ENCODE data around the gene CDH10. TPM values are rescaled to one million over a fixed set of nuclear protein-coding genes. Genes with fewer than 3 reads are reported as not detected.

CDH10 gene
- total RNA-seq, 1 experiment from 2014 or later, result 0.22 TPM

DNA sequence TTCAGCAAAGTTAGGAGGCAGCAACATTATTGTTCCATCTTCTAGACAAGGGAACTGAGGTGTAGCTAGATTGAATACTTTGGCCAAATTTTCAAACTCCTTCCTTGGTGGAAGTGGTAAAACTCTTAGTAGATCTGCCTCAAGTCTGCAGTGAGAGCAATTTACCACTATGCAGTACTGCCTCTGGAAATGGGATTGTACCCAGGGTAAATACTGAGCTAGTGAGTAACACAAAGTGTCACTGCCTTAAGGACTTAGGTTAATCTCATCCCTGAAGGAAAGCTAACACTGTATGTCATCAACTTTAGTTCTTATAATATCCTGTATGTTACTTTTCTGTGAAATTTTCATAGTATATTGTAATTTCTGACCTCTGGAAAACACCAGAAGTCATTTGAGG, 13.9 kb downstream of the CDH10 start:
- H3K4me1 Mint-ChIP-seq, result peaks cover 10% of the 10 kb centered on the region
- H3K4me3 Mint-ChIP-seq, result no peak overlapping the region
- ATAC-seq (no peak), DNase-seq (ENCODE audit: low spot score) (no peak)
- POLR2A ChIA-PET, result no interaction called here
- peaks cover 7% of the 10 kb centered on the region for H3K9me3 Mint-ChIP-seq
- TF ChIP-seq ZNF416 (CRISPR knock-in tag; IDR thresholded peaks at IDR 0.05) (no peak), EMX1 (CRISPR knock-in tag; IDR thresholded peaks at IDR 0.05) (no peak), TCF7 (CRISPR knock-in tag; IDR thresholded peaks at IDR 0.05; ENCODE audit: low read depth) (no peak), ZNF219 (CRISPR knock-in tag; IDR thresholded peaks at IDR 0.05; ENCODE audit: borderline replicate concordance) (no peak), SP1 (CRISPR knock-in tag; conservative IDR thresholded peaks at IDR 0.05) (no peak), ZNF671 (CRISPR knock-in tag; IDR thresholded peaks at IDR 0.05) (no peak), ZNF121 (CRISPR knock-in tag; IDR thresholded peaks at IDR 0.05) (no peak), ETV6 (CRISPR knock-in tag; IDR thresholded peaks at IDR 0.05) (no peak), HMGA2 (CRISPR knock-in tag; IDR thresholded peaks at IDR 0.05) (no peak), TP53 (CRISPR knock-in tag; IDR thresholded peaks at IDR 0.05) (no peak), ATF1 (CRISPR knock-in tag; IDR thresholded peaks at IDR 0.05) (no peak), CBFB (CRISPR knock-in tag; IDR thresholded peaks at IDR 0.05; ENCODE audit: low read depth) (no peak), PRRX2 (CRISPR knock-in tag; IDR thresholded peaks at IDR 0.05) (no peak), ZNF138 (CRISPR knock-in tag; conservative IDR thresholded peaks at IDR 0.05) (no peak)
- TF ChIP-seq, protein P1, sequence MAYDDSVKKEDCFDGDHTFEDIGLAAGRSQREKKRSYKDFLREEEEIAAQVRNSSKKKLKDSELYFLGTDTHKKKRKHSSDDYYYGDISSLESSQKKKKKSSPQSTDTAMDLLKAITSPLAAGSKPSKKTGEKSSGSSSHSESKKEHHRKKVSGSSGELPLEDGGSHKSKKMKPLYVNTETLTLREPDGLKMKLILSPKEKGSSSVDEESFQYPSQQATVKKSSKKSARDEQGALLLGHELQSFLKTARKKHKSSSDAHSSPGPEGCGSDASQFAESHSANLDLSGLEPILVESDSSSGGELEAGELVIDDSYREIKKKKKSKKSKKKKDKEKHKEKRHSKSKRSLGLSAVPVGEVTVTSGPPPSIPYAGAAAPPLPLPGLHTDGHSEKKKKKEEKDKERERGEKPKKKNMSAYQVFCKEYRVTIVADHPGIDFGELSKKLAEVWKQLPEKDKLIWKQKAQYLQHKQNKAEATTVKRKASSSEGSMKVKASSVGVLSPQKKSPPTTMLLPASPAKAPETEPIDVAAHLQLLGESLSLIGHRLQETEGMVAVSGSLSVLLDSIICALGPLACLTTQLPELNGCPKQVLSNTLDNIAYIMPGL (CRISPR knock-in tag; IDR thresholded peaks at IDR 0.05), result no peak
- TF ChIP-seq, protein P2, sequence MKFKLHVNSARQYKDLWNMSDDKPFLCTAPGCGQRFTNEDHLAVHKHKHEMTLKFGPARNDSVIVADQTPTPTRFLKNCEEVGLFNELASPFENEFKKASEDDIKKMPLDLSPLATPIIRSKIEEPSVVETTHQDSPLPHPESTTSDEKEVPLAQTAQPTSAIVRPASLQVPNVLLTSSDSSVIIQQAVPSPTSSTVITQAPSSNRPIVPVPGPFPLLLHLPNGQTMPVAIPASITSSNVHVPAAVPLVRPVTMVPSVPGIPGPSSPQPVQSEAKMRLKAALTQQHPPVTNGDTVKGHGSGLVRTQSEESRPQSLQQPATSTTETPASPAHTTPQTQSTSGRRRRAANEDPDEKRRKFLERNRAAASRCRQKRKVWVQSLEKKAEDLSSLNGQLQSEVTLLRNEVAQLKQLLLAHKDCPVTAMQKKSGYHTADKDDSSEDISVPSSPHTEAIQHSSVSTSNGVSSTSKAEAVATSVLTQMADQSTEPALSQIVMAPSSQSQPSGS (CRISPR knock-in tag; IDR thresholded peaks at IDR 0.05; ENCODE audit: borderline replicate concordance, low read depth), result no peak
- TF ChIP-seq, protein P3, sequence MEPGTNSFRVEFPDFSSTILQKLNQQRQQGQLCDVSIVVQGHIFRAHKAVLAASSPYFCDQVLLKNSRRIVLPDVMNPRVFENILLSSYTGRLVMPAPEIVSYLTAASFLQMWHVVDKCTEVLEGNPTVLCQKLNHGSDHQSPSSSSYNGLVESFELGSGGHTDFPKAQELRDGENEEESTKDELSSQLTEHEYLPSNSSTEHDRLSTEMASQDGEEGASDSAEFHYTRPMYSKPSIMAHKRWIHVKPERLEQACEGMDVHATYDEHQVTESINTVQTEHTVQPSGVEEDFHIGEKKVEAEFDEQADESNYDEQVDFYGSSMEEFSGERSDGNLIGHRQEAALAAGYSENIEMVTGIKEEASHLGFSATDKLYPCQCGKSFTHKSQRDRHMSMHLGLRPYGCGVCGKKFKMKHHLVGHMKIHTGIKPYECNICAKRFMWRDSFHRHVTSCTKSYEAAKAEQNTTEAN (CRISPR knock-in tag; IDR thresholded peaks at IDR 0.05), result no peak
- TF ChIP-seq, protein P4, sequence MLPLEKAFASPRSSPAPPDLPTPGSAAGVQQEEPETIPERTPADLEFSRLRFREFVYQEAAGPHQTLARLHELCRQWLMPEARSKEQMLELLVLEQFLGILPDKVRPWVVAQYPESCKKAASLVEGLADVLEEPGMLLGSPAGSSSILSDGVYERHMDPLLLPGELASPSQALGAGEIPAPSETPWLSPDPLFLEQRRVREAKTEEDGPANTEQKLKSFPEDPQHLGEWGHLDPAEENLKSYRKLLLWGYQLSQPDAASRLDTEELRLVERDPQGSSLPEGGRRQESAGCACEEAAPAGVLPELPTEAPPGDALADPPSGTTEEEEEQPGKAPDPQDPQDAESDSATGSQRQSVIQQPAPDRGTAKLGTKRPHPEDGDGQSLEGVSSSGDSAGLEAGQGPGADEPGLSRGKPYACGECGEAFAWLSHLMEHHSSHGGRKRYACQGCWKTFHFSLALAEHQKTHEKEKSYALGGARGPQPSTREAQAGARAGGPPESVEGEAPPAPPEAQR (CRISPR knock-in tag; IDR thresholded peaks at IDR 0.05), result no peak
- H3K27me3 Mint-ChIP-seq (ENCODE audit: low read depth), result no peaks in the 10 kb centered on the region
- H3K36me3 Mint-ChIP-seq, result no peaks in the 10 kb centered on the region
- no peak overlapping the region for H3K27ac Mint-ChIP-seq
- CTCF ChIA-PET, result no interaction called here

DNA sequence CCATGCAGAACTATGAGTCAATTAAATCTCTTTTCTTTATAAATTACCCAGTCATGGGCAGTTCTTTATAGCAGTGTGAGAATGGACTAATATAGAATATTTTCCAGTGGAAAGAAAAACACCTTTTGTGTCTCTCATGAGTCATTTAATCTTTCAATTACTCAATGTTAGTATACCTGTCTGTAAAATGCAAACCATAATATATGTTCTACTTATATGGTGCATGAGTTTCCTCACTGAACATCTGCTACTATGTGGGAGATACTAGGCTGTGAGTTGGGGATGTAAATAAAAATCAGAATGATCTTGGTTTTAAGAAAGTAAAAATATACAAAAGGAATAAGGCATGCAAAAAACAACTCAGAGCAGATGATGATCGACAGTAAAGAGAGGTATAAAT, 15.0 kb downstream of the CDH10 start:
- H3K27ac Mint-ChIP-seq, result no peak overlapping the region
- peaks cover 7% of the 10 kb centered on the region for H3K9me3 Mint-ChIP-seq
- DNase-seq (ENCODE audit: low spot score), result no peak
- H3K4me1 Mint-ChIP-seq, result peaks cover 2% of the 10 kb centered on the region
- H3K4me3 Mint-ChIP-seq, result no peak overlapping the region
- H3K36me3 Mint-ChIP-seq, result no peaks in the 10 kb centered on the region
- POLR2A ChIA-PET, result no interaction called here
- CTCF ChIA-PET, result no interaction called here
- ATAC-seq, result no peak
- H3K27me3 Mint-ChIP-seq (ENCODE audit: low read depth), result no peaks in the 10 kb centered on the region
- TF ChIP-seq, protein P5, sequence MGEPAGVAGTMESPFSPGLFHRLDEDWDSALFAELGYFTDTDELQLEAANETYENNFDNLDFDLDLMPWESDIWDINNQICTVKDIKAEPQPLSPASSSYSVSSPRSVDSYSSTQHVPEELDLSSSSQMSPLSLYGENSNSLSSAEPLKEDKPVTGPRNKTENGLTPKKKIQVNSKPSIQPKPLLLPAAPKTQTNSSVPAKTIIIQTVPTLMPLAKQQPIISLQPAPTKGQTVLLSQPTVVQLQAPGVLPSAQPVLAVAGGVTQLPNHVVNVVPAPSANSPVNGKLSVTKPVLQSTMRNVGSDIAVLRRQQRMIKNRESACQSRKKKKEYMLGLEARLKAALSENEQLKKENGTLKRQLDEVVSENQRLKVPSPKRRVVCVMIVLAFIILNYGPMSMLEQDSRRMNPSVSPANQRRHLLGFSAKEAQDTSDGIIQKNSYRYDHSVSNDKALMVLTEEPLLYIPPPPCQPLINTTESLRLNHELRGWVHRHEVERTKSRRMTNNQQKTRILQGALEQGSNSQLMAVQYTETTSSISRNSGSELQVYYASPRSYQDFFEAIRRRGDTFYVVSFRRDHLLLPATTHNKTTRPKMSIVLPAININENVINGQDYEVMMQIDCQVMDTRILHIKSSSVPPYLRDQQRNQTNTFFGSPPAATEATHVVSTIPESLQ (CRISPR knock-in tag; IDR thresholded peaks at IDR 0.05), result no peak
- TF ChIP-seq MYBL2 (CRISPR knock-in tag; IDR thresholded peaks at IDR 0.05) (no peak), KAT7 (CRISPR knock-in tag; IDR thresholded peaks at IDR 0.05; ENCODE audit: borderline replicate concordance) (no peak), FOXP1 (CRISPR knock-in tag; IDR thresholded peaks at IDR 0.05; ENCODE audit: borderline replicate concordance) (no peak), ZNF232 (CRISPR knock-in tag; IDR thresholded peaks at IDR 0.05) (no peak), ZNF416 (CRISPR knock-in tag; IDR thresholded peaks at IDR 0.05) (no peak), CREB1 (CRISPR knock-in tag; IDR thresholded peaks at IDR 0.05) (no peak), TEAD1 (CRISPR knock-in tag; IDR thresholded peaks at IDR 0.05) (no peak)
- TF ChIP-seq, protein P6, sequence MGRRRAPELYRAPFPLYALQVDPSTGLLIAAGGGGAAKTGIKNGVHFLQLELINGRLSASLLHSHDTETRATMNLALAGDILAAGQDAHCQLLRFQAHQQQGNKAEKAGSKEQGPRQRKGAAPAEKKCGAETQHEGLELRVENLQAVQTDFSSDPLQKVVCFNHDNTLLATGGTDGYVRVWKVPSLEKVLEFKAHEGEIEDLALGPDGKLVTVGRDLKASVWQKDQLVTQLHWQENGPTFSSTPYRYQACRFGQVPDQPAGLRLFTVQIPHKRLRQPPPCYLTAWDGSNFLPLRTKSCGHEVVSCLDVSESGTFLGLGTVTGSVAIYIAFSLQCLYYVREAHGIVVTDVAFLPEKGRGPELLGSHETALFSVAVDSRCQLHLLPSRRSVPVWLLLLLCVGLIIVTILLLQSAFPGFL (CRISPR knock-in tag; IDR thresholded peaks at IDR 0.05; ENCODE audit: borderline replicate concordance), result no peak
- TF ChIP-seq, protein P7, sequence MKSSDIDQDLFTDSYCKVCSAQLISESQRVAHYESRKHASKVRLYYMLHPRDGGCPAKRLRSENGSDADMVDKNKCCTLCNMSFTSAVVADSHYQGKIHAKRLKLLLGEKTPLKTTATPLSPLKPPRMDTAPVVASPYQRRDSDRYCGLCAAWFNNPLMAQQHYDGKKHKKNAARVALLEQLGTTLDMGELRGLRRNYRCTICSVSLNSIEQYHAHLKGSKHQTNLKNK (CRISPR knock-in tag; IDR thresholded peaks at IDR 0.05), result no peak
- TF ChIP-seq, protein P8, sequence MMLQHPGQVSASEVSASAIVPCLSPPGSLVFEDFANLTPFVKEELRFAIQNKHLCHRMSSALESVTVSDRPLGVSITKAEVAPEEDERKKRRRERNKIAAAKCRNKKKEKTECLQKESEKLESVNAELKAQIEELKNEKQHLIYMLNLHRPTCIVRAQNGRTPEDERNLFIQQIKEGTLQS (CRISPR knock-in tag; conservative IDR thresholded peaks at IDR 0.05), result no peak
